ENCODE data around the gene SLC1A5.
"Not testable (repeated sequence)": the region's sequence is repeated elsewhere in the genome, so short reads cannot be mapped to it uniquely, and the experiment has no call there.

SLC1A5 gene

DNA sequence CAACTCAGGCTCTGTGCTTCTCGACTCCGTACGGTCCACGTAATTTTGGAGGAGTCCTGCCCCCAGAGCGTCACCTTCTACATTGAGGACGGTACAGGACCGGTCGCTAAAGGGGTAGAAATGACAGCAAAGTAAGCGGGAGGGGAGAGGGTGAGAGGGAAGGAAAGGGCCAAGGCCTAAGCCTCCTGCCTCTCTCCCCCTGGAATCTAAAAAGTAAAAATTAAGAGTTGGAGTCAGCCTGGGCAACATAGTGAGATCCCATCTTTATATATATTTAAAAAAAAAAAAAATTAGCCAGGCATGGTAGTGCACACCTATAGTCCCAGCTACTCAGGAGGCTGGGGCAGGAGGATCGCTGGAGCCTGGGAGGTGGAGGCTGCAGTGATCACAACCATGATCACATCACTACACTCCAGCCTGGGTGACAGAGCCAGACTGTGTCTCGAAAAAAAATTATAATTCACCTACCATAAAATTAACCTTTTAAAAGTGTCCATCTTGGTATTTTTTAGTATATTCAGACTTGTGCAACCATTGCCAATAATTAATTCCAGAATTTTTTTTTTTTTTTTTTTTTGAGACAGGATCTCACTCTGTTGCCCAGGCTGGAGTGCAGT, 12.6 kb downstream of the SLC1A5 start:
- H3K4me3 ChIP-seq (ENCODE audit: low read depth, low read length) = no peak overlapping the region
- no peak for DNase-seq (ENCODE audit: low read depth)

DNA sequence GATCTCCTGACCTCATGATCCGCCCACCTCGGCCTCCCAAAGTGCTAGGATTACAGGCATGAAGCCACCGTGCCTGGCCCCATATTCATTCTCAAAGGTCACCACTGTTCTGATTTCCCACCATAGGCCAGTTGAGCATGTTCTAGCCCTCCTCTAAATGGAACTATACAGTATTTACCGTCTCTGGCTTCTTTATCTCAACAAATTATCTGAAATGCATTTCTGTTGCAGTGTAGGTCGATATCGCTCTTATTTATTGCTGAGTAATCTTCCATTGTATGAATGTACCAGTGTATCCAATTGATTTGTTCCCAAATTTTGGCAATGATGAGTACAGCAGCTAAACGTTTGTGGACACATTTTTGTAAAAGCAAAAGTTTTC, 15.4 kb downstream of the SLC1A5 start:
- H3K4me3 ChIP-seq (ENCODE audit: low read depth, low read length) = no peak overlapping the region
- no peak for DNase-seq (ENCODE audit: low read depth)

DNA sequence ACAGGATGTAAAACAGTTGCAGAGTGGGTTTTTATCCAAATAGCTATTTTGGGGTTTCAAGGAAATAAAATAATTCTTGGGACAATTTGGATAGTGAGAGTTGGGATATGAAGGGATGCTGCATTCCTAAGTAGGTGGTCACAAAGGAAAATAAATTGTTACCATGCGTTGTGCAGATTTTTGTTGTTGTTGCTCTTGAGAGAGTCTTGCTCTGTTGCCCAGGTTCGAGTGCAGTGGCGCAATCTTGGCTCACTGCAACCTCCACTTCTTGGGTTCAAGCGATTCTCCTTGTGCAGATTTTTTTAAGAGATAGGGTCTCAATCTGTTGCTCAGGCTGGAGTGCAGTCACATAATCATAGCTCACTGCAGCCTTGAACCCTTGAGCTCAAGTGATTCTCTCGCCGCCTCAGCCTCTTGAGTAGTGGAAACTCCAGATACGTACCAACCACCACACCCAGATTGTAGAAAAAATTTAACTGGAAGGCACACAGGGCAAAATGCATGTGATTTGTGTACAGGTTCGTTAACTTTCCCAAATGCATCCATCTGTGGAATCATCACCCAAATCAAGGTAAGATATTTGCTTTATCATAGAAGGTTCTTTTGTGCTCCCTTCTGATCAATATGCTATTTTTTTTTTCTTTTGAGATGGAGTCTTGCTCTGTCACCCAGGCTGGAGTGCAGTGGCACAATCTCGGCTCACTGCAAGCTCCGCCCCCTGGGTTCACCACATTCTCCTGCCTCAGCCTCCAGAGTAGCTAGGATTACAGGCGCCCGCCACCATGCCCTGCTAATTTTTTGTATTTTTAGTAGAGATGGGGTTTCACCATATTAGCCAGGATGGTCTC, 16.0 kb downstream of the SLC1A5 start:
- no peak overlapping the region for H3K4me3 ChIP-seq (ENCODE audit: low read depth, low read length)
- DNase-seq (ENCODE audit: low read depth) = no peak

DNA sequence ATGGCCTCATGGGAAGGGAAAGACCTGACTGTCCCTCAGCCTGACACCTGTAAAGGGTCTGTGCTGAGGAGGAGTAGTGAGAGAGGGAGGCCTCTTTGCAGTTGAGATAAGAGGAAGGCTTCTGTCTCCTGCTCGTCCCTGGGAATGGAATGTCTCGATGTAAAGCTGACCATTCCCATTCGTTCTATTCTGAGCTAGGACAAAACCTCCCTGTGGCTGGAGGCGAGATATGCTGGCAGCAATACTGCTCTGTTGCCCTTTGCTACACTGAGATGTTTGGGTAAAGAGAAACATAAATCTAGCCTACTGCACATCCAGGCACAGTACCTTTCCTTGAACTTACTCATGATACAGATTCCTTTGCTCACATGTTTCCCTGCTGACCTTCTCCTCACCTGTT, 19.6 kb downstream of the SLC1A5 start:
- H3K4me3 ChIP-seq (ENCODE audit: low read depth, low read length); DNase-seq (ENCODE audit: low read depth): not testable (repeated sequence)

DNA sequence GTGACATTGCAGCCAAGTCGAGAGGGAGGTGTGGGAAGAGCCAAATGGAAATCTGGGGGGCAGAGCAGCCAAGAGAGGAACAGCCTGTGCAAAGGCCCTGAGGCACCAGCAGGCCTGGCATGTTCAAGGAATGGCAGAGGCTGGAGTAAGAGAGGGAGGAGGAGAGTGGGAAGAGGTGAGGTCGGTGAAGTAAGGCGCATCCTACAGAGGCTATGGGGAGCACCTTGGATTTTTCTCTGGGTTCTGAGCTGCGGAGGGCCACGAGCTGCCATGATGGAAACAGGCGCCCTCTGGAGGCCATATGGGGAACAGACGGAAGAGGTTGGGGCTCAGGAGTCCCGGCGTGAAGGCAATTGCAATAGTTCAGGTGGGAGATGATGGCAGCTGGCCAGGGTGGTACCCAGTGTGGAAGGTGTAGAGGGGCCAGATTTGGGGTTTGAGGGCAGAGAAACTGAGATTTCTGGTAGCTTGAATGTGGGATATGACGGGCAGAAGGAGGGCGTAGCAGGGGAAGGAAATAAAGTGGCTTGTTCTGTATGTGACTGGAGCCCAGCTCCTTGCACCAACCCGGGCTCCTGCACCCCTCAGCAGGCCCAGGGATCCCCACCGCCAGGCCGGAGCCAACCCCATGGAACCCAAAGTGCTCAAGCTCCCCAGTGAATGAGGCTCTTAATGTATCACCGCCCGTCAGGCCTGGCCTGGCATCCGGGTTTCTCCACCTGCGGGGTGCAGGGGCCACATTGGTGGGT, 21.7 kb downstream of the SLC1A5 start:
- no peak for DNase-seq (ENCODE audit: low read depth)
- no peak overlapping the region for H3K4me3 ChIP-seq (ENCODE audit: low read depth, low read length)

DNA sequence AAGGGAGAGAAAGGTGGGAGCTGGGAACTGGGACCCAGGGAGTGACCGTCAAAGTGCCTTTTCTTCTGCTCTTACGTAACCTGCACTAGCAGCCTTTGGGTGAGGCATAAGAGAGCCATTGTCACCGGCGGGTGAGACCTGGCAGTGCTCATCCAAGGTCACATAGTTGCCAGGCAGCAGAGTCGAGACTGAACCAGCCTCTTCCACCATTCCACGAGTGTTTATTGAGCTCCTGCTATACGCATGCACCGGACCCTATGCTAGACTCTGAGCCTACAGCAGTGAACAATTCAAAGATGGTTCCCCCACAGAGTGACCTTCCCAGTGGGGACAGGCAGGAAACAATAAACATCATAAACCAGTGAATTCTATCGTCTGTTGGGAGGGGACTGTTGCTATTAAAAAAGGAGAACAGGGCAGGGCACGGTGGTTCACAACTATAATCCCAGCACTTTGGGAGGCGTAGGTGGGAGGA, 23.5 kb downstream of the SLC1A5 start:
- H3K4me3 ChIP-seq (ENCODE audit: low read depth, low read length) = no peak overlapping the region
- no peak for DNase-seq (ENCODE audit: low read depth)

DNA sequence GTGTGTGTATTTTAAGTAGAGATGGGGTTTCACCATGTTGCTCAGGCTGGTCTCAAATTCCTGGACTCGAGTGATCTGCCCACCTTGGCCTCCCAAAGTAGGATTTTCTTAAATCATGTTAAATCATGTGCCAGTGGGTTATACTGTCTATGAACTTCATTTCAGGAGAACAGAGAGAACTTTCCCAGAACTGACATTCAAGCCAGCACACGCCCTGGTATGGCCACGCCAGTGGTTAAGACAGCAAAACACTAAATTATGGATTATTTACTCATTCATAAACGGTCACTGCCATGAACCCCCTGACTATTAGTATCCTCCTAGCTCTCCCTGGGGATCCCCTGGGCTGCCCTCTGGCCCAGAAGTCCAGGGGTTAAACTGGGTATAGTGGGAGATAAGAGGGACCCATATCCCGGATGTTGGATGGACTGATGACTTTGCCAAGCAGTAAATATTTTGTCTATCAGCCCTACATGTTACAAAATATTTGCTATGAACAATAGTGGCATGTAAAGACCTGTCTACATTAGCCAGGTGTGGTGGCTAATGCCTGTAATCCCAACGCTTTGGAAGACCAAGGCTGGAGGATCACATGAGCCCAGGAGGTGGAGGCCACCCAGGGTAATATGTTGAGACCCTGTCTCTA, 26.0 kb downstream of the SLC1A5 start:
- no peak overlapping the region for H3K4me3 ChIP-seq (ENCODE audit: low read depth, low read length)
- no peak for DNase-seq (ENCODE audit: low read depth)

DNA sequence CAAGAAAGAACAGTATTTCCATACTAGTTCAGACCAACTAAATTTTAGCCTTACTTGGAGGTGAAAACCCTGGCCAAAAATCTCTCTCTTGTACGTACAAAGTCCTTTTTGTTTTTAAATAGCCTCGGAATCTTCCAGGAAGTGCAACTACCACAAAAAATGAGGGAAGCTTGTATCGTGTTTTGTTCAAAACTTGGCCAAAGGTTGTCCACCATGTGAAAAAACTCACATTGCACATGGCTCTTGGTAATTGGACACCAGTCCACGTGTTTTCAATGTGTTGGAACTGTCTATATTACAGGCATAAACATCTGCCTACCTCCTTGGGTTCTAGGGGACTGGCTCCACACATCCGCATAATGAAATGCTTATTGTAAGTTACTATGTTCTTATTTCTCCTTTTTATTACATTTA, 27.0 kb downstream of the SLC1A5 start:
- no peak overlapping the region for H3K4me3 ChIP-seq (ENCODE audit: low read depth, low read length)
- DNase-seq (ENCODE audit: low read depth) = peak; percentile 54

DNA sequence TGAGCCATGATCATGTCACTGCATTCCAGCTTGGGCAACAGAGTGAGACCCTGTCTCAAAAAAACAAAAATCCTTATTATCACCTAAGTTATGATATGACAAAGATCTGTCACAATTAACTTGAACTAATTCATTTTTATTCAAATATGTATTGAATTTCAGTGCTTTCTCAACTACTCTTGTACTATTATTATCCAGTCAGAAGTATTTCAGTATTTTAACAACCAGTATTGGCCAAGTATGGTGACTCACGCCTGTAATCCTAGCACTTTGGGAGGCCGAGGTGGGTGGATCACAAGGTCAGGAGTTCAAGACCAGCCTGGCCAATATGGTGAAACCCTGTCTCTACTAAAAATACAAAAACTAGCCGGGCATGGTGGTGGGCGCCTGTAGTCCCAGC, 27.5 kb downstream of the SLC1A5 start:
- DNase-seq (ENCODE audit: low read depth); H3K4me3 ChIP-seq (ENCODE audit: low read depth, low read length): not testable (repeated sequence)

DNA sequence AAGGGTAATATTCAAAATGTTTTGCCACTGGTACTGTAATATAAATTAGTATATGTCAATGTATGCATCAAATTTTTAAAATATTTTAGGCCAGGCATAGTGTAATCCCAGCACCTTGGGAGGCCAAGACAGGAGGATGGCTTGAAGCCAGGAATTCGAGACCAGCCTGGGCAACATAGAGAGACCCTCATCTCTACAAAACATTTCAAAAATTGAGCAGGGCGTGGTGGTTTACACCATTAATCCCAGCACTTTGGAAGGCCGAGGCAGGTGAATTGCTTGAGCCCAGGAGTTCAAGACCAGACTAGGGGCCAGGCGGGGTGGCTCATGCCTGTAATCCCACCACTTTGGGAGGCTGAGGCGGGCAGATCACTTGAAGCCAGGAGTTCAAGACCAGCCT, 28.0 kb downstream of the SLC1A5 start:
- no peak overlapping the region for H3K4me3 ChIP-seq (ENCODE audit: low read depth, low read length)
- DNase-seq (ENCODE audit: low read depth) = no peak

DNA sequence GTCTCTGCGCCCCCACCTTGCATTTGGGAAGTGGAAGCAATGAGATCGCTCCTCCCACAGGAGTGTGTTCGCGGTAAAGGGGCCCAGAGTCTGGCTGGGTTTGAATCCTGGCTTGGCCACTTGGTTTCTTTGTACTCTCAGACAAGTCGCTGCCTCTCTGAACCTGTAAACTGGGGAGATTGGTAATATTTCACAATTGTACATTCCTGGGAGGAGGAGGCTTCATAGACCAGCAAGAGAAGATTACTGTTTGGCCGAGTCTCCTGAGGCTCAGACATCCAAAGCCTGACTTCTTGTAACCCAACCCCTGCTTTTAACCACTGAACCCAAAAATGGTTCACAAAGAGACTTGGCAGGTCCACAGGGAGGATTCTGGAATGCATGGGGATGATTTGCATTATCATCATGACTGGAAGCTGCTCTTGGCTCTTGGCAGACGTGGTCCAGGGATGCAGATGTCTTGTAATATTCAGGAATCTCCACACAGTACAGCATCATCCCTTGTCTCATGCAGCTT, 28.5 kb downstream of the SLC1A5 start:
- DNase-seq (ENCODE audit: low read depth) = peak; percentile 98
- H3K4me3 ChIP-seq (ENCODE audit: low read depth, low read length) = no peak overlapping the region

DNA sequence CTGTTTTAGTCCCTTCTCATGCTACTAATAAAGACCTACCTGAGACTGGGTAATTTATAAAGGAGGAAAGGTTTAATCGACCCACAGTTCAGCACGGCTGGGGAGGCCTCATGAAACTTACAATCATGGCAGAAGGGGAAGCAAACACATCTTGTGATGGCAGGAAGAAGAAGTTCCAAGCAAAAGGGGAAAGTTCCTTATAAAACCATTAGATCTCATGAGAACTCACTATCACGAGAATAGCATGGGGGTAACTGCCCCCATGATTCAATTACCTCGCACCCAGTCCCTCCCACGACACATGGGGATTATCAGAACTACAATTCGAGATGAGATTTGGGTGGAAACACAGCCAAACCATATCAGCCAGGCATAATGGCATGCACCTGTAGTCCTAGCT, 29.2 kb downstream of the SLC1A5 start:
- no peak for DNase-seq (ENCODE audit: low read depth)
- no peak overlapping the region for H3K4me3 ChIP-seq (ENCODE audit: low read depth, low read length)

DNA sequence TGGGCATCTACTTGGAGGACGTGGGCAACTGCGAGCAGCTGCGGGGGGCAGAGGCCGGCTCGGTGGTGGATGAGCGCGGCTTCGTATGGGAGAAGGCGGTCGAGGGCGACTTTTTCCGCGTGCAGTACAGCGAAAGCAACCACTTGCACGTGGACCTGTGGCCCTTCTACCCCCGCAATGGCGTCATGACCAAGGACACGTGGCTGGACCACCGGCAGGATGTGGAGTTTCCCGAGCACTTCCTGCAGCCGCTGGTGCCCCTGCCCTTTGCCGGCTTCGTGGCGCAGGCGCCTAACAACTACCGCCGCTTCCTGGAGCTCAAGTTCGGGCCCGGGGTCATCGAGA, 31.9 kb downstream of the SLC1A5 start:
- DNase-seq (ENCODE audit: low read depth) = no peak
- no peak overlapping the region for H3K4me3 ChIP-seq (ENCODE audit: low read depth, low read length)

DNA sequence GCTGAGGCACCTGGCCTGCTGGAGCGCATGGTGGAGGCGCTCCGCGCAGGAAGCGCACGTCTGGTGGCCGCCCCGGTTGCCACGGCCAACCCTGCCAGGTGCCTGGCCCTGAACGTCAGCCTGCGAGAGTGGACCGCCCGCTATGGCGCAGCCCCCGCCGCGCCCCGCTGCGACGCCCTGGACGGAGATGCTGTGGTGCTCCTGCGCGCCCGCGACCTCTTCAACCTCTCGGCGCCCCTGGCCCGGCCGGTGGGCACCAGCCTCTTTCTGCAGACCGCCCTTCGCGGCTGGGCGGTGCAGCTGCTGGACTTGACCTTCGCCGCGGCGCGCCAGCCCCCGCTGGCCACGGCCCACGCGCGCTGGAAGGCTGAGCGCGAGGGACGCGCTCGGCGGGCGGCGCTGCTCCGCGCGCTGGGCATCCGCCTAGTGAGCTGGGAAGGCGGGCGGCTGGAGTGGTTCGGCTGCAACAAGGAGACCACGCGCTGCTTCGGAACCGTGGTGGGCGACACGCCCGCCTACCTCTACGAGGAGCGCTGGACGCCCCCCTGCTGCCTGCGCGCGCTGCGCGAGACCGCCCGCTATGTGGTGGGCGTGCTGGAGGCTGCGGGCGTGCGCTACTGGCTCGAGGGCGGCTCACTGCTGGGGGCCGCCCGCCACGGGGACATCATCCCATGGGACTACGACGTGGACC, 32.4 kb downstream of the SLC1A5 start:
- H3K4me3 ChIP-seq (ENCODE audit: low read depth, low read length) = no peak overlapping the region
- DNase-seq (ENCODE audit: low read depth) = no peak

DNA sequence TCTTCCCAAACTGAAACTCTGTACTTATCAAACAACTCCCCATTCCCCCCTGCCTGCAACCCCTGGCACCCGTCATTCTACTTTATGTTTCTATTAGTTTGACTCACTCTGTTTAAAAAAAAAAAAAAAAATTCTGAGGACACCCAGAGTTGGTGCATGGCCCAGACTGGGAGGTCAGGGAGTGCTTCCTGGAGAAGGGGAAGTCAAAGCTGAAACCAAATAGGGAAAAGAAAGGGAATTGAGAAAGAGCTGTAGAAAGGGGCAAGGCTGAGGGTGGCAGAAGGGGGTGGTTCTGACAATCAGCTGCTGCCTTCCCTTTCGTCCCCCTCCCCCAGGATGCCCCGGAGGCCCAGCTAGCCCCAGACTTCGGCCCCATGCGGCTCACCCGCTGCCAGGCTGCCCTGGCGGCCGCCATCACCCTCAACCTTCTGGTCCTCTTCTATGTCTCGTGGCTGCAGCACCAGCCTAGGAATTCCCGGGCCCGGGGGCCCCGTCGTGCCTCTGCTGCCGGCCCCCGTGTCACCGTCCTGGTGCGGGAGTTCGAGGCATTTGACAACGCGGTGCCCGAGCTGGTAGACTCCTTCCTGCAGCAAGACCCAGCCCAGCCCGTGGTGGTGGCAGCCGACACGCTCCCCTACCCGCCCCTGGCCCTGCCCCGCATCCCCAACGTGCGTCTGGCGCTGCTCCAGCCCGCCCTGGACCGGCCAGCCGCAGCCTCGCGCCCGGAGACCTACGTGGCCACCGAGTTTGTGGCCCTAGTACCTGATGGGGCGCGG, 33.1 kb downstream of the SLC1A5 start:
- DNase-seq (ENCODE audit: low read depth) = peak; percentile 44
- no peak overlapping the region for H3K4me3 ChIP-seq (ENCODE audit: low read depth, low read length)

DNA sequence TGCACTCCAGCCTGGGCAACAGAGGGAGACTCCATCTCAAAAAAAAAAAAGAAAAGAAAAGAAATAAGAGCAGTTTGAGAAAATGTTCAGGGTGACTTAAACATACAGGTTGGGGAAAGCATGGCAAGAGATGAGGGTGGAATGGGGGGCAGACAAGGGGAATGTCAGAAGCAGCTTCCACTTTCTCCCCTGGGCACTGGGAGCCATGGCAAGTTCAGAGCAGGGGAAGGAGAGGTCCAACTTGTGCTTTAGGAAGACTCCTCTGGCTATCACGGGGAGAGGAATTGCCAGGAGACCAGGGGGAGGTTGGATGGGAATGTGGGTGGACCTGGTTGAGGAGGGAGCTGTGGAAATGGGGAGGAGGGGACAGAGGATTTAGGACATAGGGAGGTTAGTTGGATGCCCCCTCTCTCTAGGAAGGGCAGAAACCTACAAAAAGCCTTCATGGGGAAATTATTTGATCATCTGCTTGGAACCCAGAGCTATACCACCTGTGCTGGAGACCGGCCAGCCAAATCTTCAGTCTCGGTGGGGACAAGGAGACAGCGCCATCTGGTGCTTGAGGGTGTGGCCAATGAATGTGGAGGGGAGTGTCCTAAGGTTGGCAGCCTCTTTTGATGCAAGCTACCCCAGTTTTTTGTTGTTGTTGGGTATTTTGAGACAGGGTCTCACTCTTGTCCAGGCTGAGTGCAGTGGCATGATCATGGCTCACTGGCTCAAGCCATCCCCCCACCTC, 34.8 kb downstream of the SLC1A5 start:
- H3K4me3 ChIP-seq (ENCODE audit: low read depth, low read length) = no peak overlapping the region
- DNase-seq (ENCODE audit: low read depth) = no peak

DNA sequence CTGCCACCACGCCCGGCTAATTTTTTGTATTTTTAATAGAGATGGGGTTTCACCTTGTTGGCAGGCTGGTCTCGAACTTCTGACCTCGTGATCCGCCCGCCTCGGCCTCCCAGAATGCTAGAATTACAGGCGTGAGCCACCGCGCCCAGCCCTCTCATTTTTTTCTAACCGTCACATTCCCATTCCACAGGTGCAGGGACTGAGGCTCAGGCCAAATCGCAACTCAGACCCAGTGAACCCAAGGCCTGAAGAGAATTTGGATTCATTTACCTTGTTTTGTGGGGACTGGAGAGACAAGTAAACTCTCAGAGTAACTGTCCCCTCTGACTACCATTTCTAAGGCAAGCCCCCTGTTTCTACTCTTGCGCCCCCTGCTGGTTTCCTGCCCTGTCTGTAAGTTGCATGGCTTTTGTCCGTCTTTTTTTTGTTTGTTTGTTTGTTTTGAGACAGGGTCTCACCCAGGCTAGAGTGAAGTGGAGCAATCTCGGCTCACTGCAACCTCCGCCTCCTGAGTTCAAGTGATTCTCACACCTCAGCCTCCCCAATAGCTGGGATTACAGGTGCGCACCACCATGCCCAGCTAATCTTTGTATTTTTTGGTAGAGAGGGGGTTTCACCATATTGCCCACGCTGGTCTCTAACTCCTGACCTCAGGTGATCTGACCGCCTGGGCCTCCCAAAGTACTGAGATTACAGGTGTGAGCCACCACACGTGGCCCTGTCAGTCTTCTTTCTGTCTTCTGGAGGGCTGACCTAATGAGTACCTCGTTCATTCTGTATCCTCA, 39.9 kb downstream of the SLC1A5 start:
- no peak for DNase-seq (ENCODE audit: low read depth)
- H3K4me3 ChIP-seq (ENCODE audit: low read depth, low read length) = no peak overlapping the region
